ENCODE measurements around the gene NEK6. TPM values are rescaled to one million over a fixed set of nuclear protein-coding genes. Genes with fewer than 3 reads are reported as not detected.

Gene NEK6
- total RNA-seq, 2 donors from 2014 or later = 77.8 to 83.4 TPM

DNA sequence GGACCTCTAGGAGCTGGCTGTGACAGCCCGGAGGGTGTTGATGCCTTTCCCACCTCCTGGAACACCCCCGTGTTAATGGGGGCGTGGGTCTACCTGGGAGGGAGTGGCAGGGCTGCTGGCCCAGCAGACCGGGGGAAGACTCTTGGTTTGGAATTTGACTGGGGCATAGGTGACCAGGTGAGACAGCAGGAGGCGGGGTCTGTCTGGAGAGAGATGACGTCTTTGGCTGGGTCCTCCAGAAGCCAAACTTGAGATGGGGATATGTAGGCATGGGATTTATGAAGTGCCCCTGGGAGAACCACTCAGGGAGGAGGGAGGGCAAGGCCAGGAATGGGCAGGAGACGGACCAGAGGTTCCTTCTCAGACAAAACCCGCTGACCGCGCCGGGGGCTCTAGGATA, 42.6 kb downstream of the NEK6 start:
- H3K27ac ChIP-seq = no peak overlapping the region
- intact Hi-C loops (cut with DNase I) = no loop called here
- TF ChIP-seq, protein P1, sequence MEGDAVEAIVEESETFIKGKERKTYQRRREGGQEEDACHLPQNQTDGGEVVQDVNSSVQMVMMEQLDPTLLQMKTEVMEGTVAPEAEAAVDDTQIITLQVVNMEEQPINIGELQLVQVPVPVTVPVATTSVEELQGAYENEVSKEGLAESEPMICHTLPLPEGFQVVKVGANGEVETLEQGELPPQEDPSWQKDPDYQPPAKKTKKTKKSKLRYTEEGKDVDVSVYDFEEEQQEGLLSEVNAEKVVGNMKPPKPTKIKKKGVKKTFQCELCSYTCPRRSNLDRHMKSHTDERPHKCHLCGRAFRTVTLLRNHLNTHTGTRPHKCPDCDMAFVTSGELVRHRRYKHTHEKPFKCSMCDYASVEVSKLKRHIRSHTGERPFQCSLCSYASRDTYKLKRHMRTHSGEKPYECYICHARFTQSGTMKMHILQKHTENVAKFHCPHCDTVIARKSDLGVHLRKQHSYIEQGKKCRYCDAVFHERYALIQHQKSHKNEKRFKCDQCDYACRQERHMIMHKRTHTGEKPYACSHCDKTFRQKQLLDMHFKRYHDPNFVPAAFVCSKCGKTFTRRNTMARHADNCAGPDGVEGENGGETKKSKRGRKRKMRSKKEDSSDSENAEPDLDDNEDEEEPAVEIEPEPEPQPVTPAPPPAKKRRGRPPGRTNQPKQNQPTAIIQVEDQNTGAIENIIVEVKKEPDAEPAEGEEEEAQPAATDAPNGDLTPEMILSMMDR (IDR thresholded peaks at IDR 0.05) = no peak
- no peak overlapping the region for H3K9ac ChIP-seq (ENCODE audit: low read depth in 2 of 2, low read length in 2 of 2)
- DNase-seq = no peak
- no peaks in the 10 kb centered on the region for H3K9me3 ChIP-seq
- no peaks in the 10 kb centered on the region for H3K4me1 ChIP-seq
- H3K36me3 ChIP-seq = no peaks in the 10 kb centered on the region
- no peak overlapping the region for H3K4me3 ChIP-seq
- H3K27me3 ChIP-seq = no peaks in the 10 kb centered on the region

DNA sequence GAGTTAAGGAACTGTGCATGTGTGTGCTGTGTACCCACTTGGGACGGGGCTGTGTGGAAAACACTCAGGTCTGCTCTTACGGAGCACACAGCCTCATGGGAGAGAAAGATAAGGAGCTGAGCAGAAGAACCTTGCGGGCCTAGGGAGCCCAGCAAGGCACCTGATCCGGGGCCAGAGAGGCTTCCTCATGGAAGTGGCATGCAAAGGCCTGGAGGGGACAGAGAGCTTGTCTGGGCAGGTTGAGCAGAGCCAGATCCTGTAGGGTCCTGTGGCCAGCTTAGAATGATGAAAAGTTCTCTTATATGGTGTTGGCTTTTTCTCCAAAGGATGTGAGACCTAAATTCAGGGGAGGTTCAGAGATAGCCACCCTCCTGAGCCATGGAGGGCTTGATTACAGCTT, 45.2 kb downstream of the NEK6 start:
- no peaks in the 10 kb centered on the region for H3K36me3 ChIP-seq
- intact Hi-C loops (cut with DNase I) = no loop called here

DNA sequence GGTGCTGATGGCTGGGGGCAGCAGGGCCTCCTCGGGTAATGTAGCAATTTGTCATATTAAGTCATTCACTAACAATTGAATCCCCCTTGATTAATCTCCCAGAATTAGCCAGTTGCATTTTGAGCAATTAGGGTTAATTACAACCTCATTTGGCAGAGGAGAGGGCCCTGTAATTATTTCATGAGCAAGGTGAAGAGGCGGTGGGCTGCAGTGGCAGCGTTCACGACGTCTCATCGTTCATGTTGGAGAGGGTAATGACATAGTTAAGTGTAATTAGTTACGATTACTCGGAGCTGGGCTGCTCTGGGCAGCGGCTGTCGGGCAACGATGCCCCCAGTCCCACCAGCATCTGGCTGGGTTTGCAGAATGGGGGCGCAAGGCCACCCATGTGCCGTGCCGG, 46.0 kb downstream of the NEK6 start:
- TF ChIP-seq, protein P1 (IDR thresholded peaks at IDR 0.05) = no peak
- DNase-seq = no peak
- Histone ChIP-seq H3K9ac (ENCODE audit: low read depth in 2 of 2, low read length in 2 of 2) (no peak overlapping the region), H3K27me3 (no peaks in the 10 kb centered on the region), H3K36me3 (no peaks in the 10 kb centered on the region), H3K27ac (no peak overlapping the region), H3K9me3 (no peaks in the 10 kb centered on the region), H3K4me3 (no peak overlapping the region), H3K4me1 (no peaks in the 10 kb centered on the region)
- intact Hi-C loops (cut with DNase I) = no loop called here

More for the DNA sequence above, 45.2 kb downstream of the NEK6 start:
- no peaks in the 10 kb centered on the region for H3K9me3 ChIP-seq
- H3K27me3 ChIP-seq = no peaks in the 10 kb centered on the region
- TF ChIP-seq, protein P1 (IDR thresholded peaks at IDR 0.05) = no peak
- H3K27ac ChIP-seq = no peak overlapping the region
- no peak for DNase-seq
- no peak overlapping the region for H3K9ac ChIP-seq (ENCODE audit: low read depth in 2 of 2, low read length in 2 of 2)
- H3K4me1 ChIP-seq = no peaks in the 10 kb centered on the region
- H3K4me3 ChIP-seq = no peak overlapping the region

DNA sequence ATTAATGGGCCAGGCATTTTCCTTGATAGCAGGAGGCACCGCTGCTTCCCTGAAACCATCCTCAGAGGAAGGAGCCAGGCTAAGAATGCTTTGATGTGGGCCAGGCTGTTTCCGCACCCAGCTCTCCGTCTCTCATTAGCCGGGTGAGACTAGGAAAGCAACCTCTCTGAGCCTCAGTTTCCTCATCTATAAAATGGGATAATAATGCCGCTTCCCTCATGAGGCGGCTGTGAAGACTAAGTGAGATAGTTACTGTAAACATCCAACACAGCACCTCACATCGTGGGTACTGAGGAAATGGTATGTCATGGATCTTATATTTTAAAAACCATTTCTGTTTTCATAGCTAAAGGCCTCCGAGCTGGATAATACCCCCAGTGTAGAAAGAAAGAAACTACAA, 46.5 kb downstream of the NEK6 start:
- TF ChIP-seq, protein P1 (IDR thresholded peaks at IDR 0.05) = no peak

DNA sequence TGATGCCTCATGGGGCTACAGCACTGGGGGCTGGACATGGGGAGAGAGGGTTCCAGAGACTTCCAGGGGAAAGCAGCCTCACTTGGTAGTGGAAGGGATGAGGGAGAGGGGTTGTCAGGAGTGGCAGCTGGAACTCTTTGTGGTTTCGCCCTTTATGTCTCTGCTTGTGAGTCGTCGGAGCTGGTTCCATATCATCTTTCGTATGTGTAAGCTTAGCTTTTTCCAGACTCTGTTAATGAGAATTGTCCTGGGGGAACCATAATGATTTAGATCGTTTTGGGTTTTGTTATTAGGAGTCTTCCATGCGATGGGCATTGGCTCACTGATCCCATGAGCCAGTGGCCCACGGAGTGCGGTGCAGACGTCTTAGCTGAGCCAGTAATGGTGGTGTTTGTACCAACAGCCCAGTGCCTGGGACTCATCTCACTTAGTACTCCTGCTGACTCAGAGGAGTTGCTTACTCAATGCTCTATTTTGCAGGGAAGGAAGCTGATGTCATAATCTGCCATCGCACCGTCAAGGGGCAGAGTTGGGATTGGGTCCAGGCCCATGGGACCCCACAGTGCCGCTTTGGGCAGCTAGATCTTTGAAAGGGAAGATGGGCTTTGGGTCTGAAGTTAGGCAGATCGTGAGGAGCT, 48.5 kb downstream of the NEK6 start:
- intact Hi-C loops (cut with DNase I) = no loop called here
- H3K36me3 ChIP-seq = no peaks in the 10 kb centered on the region
- H3K27ac ChIP-seq = no peak overlapping the region
- H3K9me3 ChIP-seq = no peaks in the 10 kb centered on the region
- no peaks in the 10 kb centered on the region for H3K27me3 ChIP-seq
- H3K4me1 ChIP-seq = no peaks in the 10 kb centered on the region
- DNase-seq = no peak
- TF ChIP-seq, protein P1 (IDR thresholded peaks at IDR 0.05) = no peak
- no peak overlapping the region for H3K9ac ChIP-seq (ENCODE audit: low read depth in 2 of 2, low read length in 2 of 2)
- no peak overlapping the region for H3K4me3 ChIP-seq

More for the DNA sequence above, 46.5 kb downstream of the NEK6 start:
- no peaks in the 10 kb centered on the region for H3K36me3 ChIP-seq
- no peak overlapping the region for H3K9ac ChIP-seq (ENCODE audit: low read depth in 2 of 2, low read length in 2 of 2)
- no peak overlapping the region for H3K4me3 ChIP-seq
- no peak for DNase-seq
- H3K9me3 ChIP-seq = no peaks in the 10 kb centered on the region
- intact Hi-C loops (cut with DNase I) = no loop called here
- H3K27ac ChIP-seq = no peak overlapping the region
- no peaks in the 10 kb centered on the region for H3K27me3 ChIP-seq
- H3K4me1 ChIP-seq = no peaks in the 10 kb centered on the region

Measured in colonic mucosa (tissue), 4 donors.